ENCODE measurements around the gene OTC.

The OTC gene

DNA sequence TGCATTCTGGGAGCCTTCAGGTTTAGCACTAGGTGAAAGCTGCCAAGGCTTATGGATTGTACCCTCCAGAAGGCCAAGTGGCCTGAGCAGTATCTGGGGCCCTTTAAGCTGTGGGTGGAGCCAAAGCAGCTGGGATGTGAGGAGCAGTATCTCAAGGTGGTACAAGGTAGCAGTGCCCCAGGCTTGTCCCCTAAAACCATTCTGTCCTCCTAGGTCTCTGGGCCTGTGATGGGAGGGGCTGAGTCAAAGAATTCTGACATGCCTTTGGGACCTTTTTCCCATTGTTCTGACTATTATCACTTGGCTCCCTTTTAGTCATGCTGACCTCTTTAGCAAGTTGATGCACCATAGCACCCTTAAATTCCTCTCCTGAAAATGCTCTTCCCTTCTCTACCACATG is 109.9 kb downstream of the OTC start:
- Mint-ChIP-seq H3K4me1 (no peaks in the 10 kb centered on the region), H3K4me3 (no peak overlapping the region), H3K27me3 (peaks cover 4% of the 10 kb centered on the region), H3K27ac (no peak overlapping the region), H3K9me3 (no peaks in the 10 kb centered on the region), H3K36me3 (no peaks in the 10 kb centered on the region)
- DNase-seq (ENCODE audit: low spot score in 2 of 2) (no peak), ATAC-seq (ENCODE audit: low read depth) (no peak)

- no peak overlapping the region for H3K4me3 Mint-ChIP-seq
Observed at GRCh38 chrX:38465686-38466085, 113.3 kb downstream of the OTC start.

DNA sequence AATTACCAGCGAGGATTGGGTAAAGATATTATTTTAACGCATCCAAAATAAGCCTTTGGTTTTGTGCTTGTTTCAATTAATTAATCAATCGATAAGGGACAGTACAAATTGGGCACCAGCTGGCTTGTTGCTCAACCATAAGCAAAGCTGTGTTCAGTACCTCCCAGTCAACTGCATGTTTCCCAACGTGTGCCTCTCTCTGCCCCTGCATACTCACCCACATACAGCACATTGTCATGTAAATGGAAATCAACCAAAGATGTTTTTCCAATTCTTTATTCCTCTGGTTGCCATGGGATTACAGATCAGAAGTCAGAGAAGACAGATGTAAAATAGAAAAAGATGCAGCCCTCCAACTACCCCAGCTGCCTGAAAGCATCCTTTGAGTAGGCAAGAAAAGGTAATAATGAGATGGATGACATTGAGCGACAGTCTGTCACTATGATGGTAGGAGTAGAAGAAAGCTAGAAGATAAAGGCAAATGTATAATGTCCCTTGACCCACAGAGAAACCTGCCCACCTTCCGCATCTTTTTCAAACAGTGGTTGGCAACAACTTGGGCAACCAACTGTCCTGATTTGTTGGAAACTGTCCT is 116.3 kb downstream of the OTC start:
- DNase-seq (ENCODE audit: low spot score in 2 of 2) = no peak
- Mint-ChIP-seq H3K9me3 (no peaks in the 10 kb centered on the region), H3K4me3 (no peak overlapping the region), H3K4me1 (no peaks in the 10 kb centered on the region), H3K36me3 (no peaks in the 10 kb centered on the region), H3K27ac (no peak overlapping the region), H3K27me3 (peaks cover 4% of the 10 kb centered on the region)
- no peak for ATAC-seq (ENCODE audit: low read depth)

More at GRCh38 chrX:38465686-38466085, 113.3 kb downstream of the OTC start:
- Mint-ChIP-seq H3K27me3 (peaks cover 4% of the 10 kb centered on the region), H3K36me3 (no peaks in the 10 kb centered on the region), H3K4me1 (no peaks in the 10 kb centered on the region), H3K27ac (no peak overlapping the region), H3K9me3 (no peaks in the 10 kb centered on the region)
- DNase-seq (ENCODE audit: low spot score in 2 of 2) (no peak), ATAC-seq (ENCODE audit: low read depth) (no peak)

Measured in memory B cell (primary cell).